NCI-H1417 (cell line): Measurements from ENCODE around the gene C2orf81.
A peak's percentile ranks its signal among the peaks of the same experiment; 100 is the strongest.

ENCODE experiments used
- DNase-seq, 3 experiments: peaks; one replicate each; lab custom pipeline; 2025; lab: John Stamatoyannopoulos, UW

Gene C2orf81

GRCh38 chr2:74390606-74391005 is 30.8 kb downstream of the C2orf81 start:
- peak in 1 of 3 experiments; percentile 20 for DNase-seq

- DNase-seq, result no peak
Observed at GRCh38 chr2:74387346-74387745, 34.1 kb downstream of the C2orf81 start.

GRCh38 chr2:74385396-74385795 is 36.0 kb downstream of the C2orf81 start:
- DNase-seq, result no peak

GRCh38 chr2:74384051-74384450 is 37.4 kb downstream of the C2orf81 start:
- no peak for DNase-seq

GRCh38 chr2:74383254-74383653 is 38.2 kb downstream of the C2orf81 start:
- no peak for DNase-seq

- no peak for DNase-seq
Observed at GRCh38 chr2:74381751-74382150, 39.7 kb downstream of the C2orf81 start.

- DNase-seq, result peak; percentile 1 to 27 (median 10)
Observed at GRCh38 chr2:74379851-74380789, 41.3 kb downstream of the C2orf81 start, which contains the start of gene DCTN1. Gene DCTN1 (minus strand): TSS chr2:74380311. CDS start chr2:74380037, 274 bp downstream.

- no peak for DNase-seq
Observed at GRCh38 chr2:74378007-74378406, 43.4 kb downstream of the C2orf81 start.

GRCh38 chr2:74375838-74376237 is 45.6 kb downstream of the C2orf81 start:
- no peak for DNase-seq

GRCh38 chr2:74374509-74375205 is 46.8 kb downstream of the C2orf81 start:
- peak; percentile 84 to 92 (median 85) for DNase-seq

- DNase-seq, result peak in 1 of 3 experiments; percentile 41
Observed at GRCh38 chr2:74373985-74374384, 47.4 kb downstream of the C2orf81 start.

- DNase-seq, result peak in 2 of 3 experiments; percentile 11 to 89
Observed at GRCh38 chr2:74373221-74373676, 48.2 kb downstream of the C2orf81 start.

- DNase-seq, result no peak
Observed at GRCh38 chr2:74372674-74373073, 48.7 kb downstream of the C2orf81 start.

- no peak for DNase-seq
Observed at GRCh38 chr2:74371421-74371820, 50.0 kb downstream of the C2orf81 start.

GRCh38 chr2:74369976-74370375 is 51.4 kb downstream of the C2orf81 start:
- no peak for DNase-seq

GRCh38 chr2:74368499-74368898 is 52.9 kb downstream of the C2orf81 start:
- DNase-seq, result no peak

GRCh38 chr2:74367789-74368188 is 53.6 kb downstream of the C2orf81 start:
- DNase-seq, result no peak

- DNase-seq, result no peak
Observed at GRCh38 chr2:74366036-74366435, 55.4 kb downstream of the C2orf81 start.

GRCh38 chr2:74364533-74365505 is 56.6 kb downstream of the C2orf81 start:
- no peak for DNase-seq
